NT2/D1 (cell line): Measurements from ENCODE around the gene KAT7.

Experiments
- YY1 ChIP-seq: IDR thresholded peaks from 2 replicates; pipeline ENCODE4 v1.6.1; 2011; ENCODE audit not compliant: insufficient read length, insufficient read depth
- ZNF274 ChIP-seq: IDR thresholded peaks from 2 replicates; pipeline ENCODE4 v1.6.1; 2011; ENCODE audit warnings: mild to moderate bottlenecking, low read depth, low read length

DNA sequence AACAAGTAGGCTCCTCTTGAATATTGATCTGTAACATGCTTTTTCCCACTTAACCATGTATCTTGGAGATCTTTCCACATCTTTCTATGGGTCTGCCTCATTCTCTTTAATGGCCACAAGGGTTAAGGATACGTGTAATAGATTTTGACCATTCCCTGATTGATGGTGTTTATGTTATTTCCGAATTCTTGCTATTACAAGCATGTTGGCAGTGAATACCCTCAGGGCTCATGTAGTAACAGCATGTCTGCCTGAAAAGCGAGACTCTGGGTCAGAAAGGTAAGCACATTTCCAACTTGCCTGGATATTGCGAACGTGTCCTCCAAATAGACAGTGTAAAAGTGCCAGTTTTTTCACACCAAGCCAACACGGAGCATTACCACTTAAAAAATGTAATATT lies 54.4 kb downstream of the KAT7 start:
- no peak for TF ChIP-seq ZNF274
- TF ChIP-seq YY1, result no peak
